Measurements from ENCODE around the gene IDH3A.
A peak's percentile ranks its signal among the peaks of the same experiment; 100 is the strongest.

Gene IDH3A

DNA sequence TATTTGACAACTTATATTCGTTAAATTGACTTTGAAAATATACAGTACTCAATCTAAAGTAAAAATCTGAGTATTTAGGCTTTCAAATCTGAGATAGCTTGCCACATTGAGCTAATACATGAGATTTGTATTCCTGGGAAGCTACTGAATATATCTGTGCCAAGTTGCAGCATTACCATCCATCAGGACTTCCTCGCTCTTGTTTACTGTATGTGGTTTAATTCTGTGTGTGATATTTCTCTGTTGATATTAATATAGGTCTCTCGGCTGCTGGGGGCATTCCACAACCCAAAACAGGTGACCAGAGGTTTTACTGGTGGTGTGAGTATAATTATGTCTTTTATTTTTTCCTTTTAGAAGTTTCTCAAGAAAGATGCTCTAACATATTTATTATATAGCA is 5.8 kb downstream of the IDH3A start:
- no peak for DNase-seq (ENCODE audit: low read depth)
- no peak overlapping the region for H3K4me3 ChIP-seq (ENCODE audit: control insufficient read depth, low read depth, low read length)
- TF ChIP-seq, protein P1, sequence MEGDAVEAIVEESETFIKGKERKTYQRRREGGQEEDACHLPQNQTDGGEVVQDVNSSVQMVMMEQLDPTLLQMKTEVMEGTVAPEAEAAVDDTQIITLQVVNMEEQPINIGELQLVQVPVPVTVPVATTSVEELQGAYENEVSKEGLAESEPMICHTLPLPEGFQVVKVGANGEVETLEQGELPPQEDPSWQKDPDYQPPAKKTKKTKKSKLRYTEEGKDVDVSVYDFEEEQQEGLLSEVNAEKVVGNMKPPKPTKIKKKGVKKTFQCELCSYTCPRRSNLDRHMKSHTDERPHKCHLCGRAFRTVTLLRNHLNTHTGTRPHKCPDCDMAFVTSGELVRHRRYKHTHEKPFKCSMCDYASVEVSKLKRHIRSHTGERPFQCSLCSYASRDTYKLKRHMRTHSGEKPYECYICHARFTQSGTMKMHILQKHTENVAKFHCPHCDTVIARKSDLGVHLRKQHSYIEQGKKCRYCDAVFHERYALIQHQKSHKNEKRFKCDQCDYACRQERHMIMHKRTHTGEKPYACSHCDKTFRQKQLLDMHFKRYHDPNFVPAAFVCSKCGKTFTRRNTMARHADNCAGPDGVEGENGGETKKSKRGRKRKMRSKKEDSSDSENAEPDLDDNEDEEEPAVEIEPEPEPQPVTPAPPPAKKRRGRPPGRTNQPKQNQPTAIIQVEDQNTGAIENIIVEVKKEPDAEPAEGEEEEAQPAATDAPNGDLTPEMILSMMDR (conservative IDR thresholded peaks at IDR 0.05; ENCODE audit: control insufficient read depth, insufficient read depth, low read depth, low read length), result no peak

DNA sequence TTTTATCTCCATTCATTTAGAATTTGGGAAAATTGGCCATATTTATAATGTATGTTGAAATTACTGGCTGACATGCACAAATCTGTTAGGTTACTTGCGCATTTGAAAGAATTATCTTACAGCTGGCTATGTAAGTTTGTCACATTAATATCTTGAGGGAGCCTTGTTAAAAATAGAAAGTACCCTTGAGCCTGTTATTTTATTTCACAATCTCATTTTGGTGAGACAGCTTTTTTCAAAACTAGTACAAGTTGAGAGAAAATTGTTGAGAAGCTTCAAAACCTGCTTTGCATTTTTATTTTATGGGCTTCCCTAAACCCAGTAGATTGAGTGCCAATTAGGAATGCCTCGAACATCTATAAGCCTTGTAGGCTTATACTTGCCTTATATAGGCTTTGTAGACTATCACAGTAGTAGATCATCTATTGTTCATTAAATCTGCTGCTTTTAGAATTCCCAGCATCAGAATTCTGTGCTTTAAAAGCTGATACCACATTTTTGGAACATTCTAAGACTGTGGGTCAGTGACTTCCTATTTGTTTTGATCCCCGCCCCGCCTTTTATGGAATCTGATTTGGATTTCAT is 6.3 kb downstream of the IDH3A start:
- DNase-seq (ENCODE audit: low read depth), result no peak
- TF ChIP-seq, protein P1 (conservative IDR thresholded peaks at IDR 0.05; ENCODE audit: control insufficient read depth, insufficient read depth, low read depth, low read length), result no peak
- H3K4me3 ChIP-seq (ENCODE audit: control insufficient read depth, low read depth, low read length), result no peak overlapping the region

DNA sequence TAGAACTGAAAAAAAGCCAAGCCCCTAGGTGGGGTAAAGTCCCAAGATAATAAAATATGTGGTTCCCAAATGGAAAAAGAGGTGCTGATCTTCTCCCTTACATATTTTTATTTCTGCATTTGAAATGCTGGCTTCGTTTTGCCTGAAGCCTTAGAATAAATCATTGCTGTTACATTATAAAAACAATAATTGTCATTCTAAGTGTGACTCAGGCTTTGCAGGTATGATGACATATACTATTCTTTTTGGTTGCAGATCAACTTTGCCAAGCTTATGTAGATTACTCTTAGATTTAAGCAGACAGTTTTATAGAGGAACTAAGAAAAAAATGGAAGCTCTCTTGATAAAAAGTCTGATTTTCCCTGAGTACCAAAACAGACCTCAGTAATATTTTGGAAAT is 7.5 kb downstream of the IDH3A start:
- H3K4me3 ChIP-seq (ENCODE audit: control insufficient read depth, low read depth, low read length), result no peak overlapping the region
- peak; percentile 3 for DNase-seq (ENCODE audit: low read depth)
- TF ChIP-seq, protein P1 (conservative IDR thresholded peaks at IDR 0.05; ENCODE audit: control insufficient read depth, insufficient read depth, low read depth, low read length), result no peak

DNA sequence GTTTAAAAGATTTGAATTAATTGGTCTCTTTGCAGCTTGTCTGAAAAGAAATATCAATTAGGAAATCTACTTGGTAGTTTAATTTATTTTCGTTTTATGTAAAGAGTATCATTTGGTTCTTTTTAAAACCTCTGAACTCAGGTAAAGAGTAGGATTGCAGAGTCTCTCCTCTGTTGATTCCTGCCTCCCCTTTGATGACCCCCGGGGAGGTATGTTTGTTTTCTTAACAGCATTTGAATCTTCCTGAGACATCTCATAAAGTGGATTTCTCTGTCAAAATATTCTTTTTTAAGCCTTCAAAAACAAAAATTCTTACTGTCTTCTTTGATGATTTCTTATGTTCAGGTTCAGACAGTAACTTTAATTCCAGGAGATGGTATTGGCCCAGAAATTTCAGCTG is 8.0 kb downstream of the IDH3A start:
- TF ChIP-seq, protein P1 (conservative IDR thresholded peaks at IDR 0.05; ENCODE audit: control insufficient read depth, insufficient read depth, low read depth, low read length), result no peak
- no peak for DNase-seq (ENCODE audit: low read depth)
- no peak overlapping the region for H3K4me3 ChIP-seq (ENCODE audit: control insufficient read depth, low read depth, low read length)

DNA sequence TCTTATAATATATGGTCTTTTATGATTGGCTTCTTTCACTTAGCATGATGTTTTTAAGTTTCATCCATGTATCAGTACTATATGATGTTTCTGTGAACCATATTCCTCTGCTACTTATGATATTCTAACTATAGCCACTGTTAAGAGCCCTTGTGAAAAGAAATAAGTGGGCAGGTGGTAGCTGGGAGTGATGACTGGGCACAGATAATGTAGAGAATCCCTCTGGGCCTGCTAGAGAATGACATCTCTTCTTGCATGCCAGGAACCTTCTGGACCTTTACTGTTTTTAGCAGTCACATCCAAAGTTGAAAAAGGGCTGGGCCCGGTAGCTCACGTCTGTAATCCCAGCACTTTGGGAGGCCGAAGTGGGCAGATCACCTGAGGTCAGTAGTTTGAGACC is 10.2 kb downstream of the IDH3A start:
- no peak overlapping the region for H3K4me3 ChIP-seq (ENCODE audit: control insufficient read depth, low read depth, low read length)
- TF ChIP-seq, protein P1 (conservative IDR thresholded peaks at IDR 0.05; ENCODE audit: control insufficient read depth, insufficient read depth, low read depth, low read length), result no peak
- no peak for DNase-seq (ENCODE audit: low read depth)

DNA sequence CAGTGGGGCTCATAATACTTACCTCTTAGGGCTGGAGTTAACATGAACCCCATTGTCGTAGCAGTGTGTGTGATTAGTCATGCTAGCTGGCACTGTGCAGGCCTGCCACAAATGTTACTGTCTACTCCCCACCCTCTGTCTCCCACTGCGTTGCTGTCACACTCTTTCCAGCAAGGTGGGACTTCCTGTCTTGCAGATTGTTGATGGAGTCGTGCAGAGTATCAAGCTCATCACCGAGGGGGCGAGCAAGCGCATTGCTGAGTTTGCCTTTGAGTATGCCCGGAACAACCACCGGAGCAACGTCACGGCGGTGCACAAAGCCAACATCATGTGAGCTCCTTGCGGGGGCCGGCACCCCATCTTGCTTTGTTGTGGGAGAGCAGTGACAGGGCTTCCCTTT is 12.9 kb downstream of the IDH3A start:
- no peak for DNase-seq (ENCODE audit: low read depth)
- H3K4me3 ChIP-seq (ENCODE audit: control insufficient read depth, low read depth, low read length), result no peak overlapping the region
- TF ChIP-seq, protein P1 (conservative IDR thresholded peaks at IDR 0.05; ENCODE audit: control insufficient read depth, insufficient read depth, low read depth, low read length), result no peak

DNA sequence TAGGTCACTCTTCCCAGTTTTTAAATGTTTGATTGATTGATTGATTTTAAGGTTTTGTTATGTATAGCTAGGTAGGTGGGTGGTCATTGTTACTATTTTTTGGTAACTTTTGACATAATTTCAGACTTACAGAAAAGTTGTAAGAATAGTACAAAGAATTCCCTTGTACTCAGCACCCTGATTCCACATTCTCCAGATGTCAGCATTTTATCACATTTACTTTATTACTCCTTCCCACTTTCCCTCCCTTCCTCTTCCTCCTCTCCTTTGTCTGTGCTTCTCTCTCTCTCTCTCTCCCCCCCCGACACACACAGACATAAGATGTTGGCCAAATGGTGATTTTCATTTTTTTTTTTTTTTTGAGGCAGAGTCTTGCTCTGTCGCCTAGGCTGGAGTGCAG is 14.8 kb downstream of the IDH3A start:
- no peak overlapping the region for H3K4me3 ChIP-seq (ENCODE audit: control insufficient read depth, low read depth, low read length)
- TF ChIP-seq, protein P1 (conservative IDR thresholded peaks at IDR 0.05; ENCODE audit: control insufficient read depth, insufficient read depth, low read depth, low read length), result no peak
- no peak for DNase-seq (ENCODE audit: low read depth)

Measured in fibroblast of mammary gland (primary cell).